T-helper 1 cell treated with Interleukin-12 subunit alpha and Interleukin-12 subunit beta and Interleukin-4 antibody, amounts not matched to agents 30 ng/mL and 1 ng/mL, for 36 hours (primary cell): ENCODE data around the gene CLUH. TPM values are rescaled to one million over a fixed set of nuclear protein-coding genes. Genes with fewer than 3 reads are reported as not detected.
"Not testable (repeated sequence)": the region's sequence is repeated elsewhere in the genome, so short reads cannot be mapped to it uniquely, and the experiment has no call there.

ENCODE experiments used
- intact Hi-C: fragments of 100-400 bp; cut with micrococcal nuclease; formaldehyde crosslinking; loops from one replicate; pipeline ENCODE4 v1.15.1; 2024
- total RNA-seq: library from RNA; stranded (reverse); gene quantifications from 2 replicates; pipeline ENCODE4 v1.2.3, GENCODE V29; 2022

CLUH gene
- total RNA-seq, 1 donor from 2014 or later, result 73.4 TPM

- intact Hi-C loops, result no loop called here
Measured at GRCh38 chr17:2689411-2690164, 22.0 kb downstream of the CLUH start.

- intact Hi-C loops, result no loop called here
Measured at GRCh38 chr17:2688351-2689342, 22.9 kb downstream of the CLUH start.

- intact Hi-C loops, result no loop called here
Measured at GRCh38 chr17:2687074-2687418, 24.5 kb downstream of the CLUH start.

GRCh38 chr17:2685696-2686095 is 25.9 kb downstream of the CLUH start:
- intact Hi-C loops, result no loop called here

- intact Hi-C loops, result no loop called here
Measured at GRCh38 chr17:2684549-2684948, 27.0 kb downstream of the CLUH start.

- intact Hi-C loops, result no loop called here
Measured at GRCh38 chr17:2683912-2684311, 27.7 kb downstream of the CLUH start.

GRCh38 chr17:2682176-2682938 is 29.2 kb downstream of the CLUH start:
- intact Hi-C loops, result no loop called here

GRCh38 chr17:2681650-2682049 is 29.9 kb downstream of the CLUH start:
- intact Hi-C loops, result no loop called here

- intact Hi-C loops, result no loop called here
Measured at GRCh38 chr17:2680961-2681360, 30.6 kb downstream of the CLUH start.

- intact Hi-C loops, result loop anchor here (5.0 kb wide), 1 partner anchor 147 kb away; no protein-coding TSS in a partner anchor
Measured at GRCh38 chr17:2679247-2679646, 32.3 kb downstream of the CLUH start.

GRCh38 chr17:2672026-2672425 is 39.5 kb downstream of the CLUH start:
- intact Hi-C loops, result no loop called here

- intact Hi-C loops, result not testable (repeated sequence)
Measured at GRCh38 chr17:2660410-2660809, 51.2 kb downstream of the CLUH start.

GRCh38 chr17:2659337-2659736 is 52.2 kb downstream of the CLUH start:
- intact Hi-C loops, result not testable (repeated sequence)

- intact Hi-C loops, result no loop called here
Measured at GRCh38 chr17:2656283-2656682, 55.3 kb downstream of the CLUH start.

- intact Hi-C loops, result no loop called here
Measured at GRCh38 chr17:2655546-2655945, 56.0 kb downstream of the CLUH start.

GRCh38 chr17:2652911-2653310 is 58.7 kb downstream of the CLUH start:
- intact Hi-C loops, result not testable (repeated sequence)

- intact Hi-C loops, result no loop called here
Measured at GRCh38 chr17:2649191-2649590, 62.4 kb downstream of the CLUH start.

- intact Hi-C loops, result no loop called here
Measured at GRCh38 chr17:2647957-2648356, 63.6 kb downstream of the CLUH start.

GRCh38 chr17:2644971-2645370 is 66.6 kb downstream of the CLUH start:
- intact Hi-C loops, result no loop called here
